HEK293 (cell line): ENCODE data around the gene TCF7L1.

Source experiments
- CTCF ChIP-seq: fragments of 450-650 bp; formaldehyde crosslinking; IDR thresholded peaks from 2 replicates; pipeline ENCODE4 v1.5.1; 2016; ENCODE audit warnings: missing biosample characterization, missing genetic modification characterization
- ELK4 ChIP-seq: IDR thresholded peaks from 2 replicates; pipeline ENCODE4 v1.6.1; 2011; ENCODE audit warnings: mild to moderate bottlenecking, low read depth, low read length, borderline replicate concordance

GRCh38 chr2:85175369-85176299 lies 42.4 kb downstream of the TCF7L1 start:
- no peak for TF ChIP-seq ELK4
- no peak for TF ChIP-seq CTCF (tag by site-specific recombination)
